ENCODE measurements around the gene NOL7.

Gene NOL7

DNA sequence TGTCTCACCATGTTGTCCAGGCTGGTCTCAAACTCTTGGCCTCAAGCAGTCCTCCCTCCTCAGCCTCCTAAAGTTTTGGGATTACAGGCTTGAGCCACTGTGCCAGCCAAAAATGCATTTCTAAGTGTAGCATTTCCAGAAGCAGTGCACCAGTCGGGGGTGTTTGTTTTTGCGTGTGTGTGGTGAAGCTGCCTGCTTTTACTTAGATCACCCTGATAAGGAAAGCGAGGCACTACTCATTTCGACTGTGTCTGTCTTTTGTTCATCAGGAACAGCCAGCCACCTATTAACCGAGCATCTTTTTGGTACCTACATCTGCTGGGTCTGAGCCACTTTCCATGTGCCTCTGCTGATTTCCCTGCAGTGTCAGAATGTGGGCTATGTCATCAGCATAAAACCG, 22.0 kb upstream of the NOL7 start:
- Histone ChIP-seq H3K4me3 (ENCODE audit: low read depth, low read length) (no peak overlapping the region), H3K27ac (no peak overlapping the region), H2AFZ (no peak overlapping the region), H3K36me3 (ENCODE audit: control insufficient read depth, insufficient read depth, low read length) (no peaks in the 10 kb centered on the region), H3K4me1 (no peaks in the 10 kb centered on the region), H3K79me2 (no peaks in the 10 kb centered on the region), H3K9me3 (ENCODE audit: control insufficient read depth, low read length) (no peaks in the 10 kb centered on the region), H3K4me2 (ENCODE audit: low read length) (no peak overlapping the region), H3K27me3 (ENCODE audit: control insufficient read depth, insufficient read depth, low read length) (no peaks in the 10 kb centered on the region), H3K9ac (no peak overlapping the region)
- no peak for TF ChIP-seq CTCF (IDR thresholded peaks at IDR 0.05)

GRCh38 chr6:13593720-13594119, 21.4 kb upstream of the NOL7 start:
- no peaks in the 10 kb centered on the region for H3K9me3 ChIP-seq (ENCODE audit: control insufficient read depth, low read length)
- H3K36me3 ChIP-seq (ENCODE audit: control insufficient read depth, insufficient read depth, low read length): no peaks in the 10 kb centered on the region
- H3K9ac ChIP-seq: no peak overlapping the region
- H3K4me2 ChIP-seq (ENCODE audit: low read length): no peak overlapping the region
- H3K27me3 ChIP-seq (ENCODE audit: control insufficient read depth, insufficient read depth, low read length): no peaks in the 10 kb centered on the region
- no peak overlapping the region for H3K27ac ChIP-seq
- TF ChIP-seq CTCF (IDR thresholded peaks at IDR 0.05): no peak
- no peak overlapping the region for H3K4me3 ChIP-seq (ENCODE audit: low read depth, low read length)
- H2AFZ ChIP-seq: no peak overlapping the region
- no peaks in the 10 kb centered on the region for H3K79me2 ChIP-seq
- no peaks in the 10 kb centered on the region for H3K4me1 ChIP-seq

- no peaks in the 10 kb centered on the region for H3K36me3 ChIP-seq (ENCODE audit: control insufficient read depth, insufficient read depth, low read length)
- no peaks in the 10 kb centered on the region for H3K4me1 ChIP-seq
- H3K27ac ChIP-seq: no peak overlapping the region
- H3K9ac ChIP-seq: no peak overlapping the region
- no peaks in the 10 kb centered on the region for H3K79me2 ChIP-seq
- no peaks in the 10 kb centered on the region for H3K27me3 ChIP-seq (ENCODE audit: control insufficient read depth, insufficient read depth, low read length)
- no peak for TF ChIP-seq CTCF (IDR thresholded peaks at IDR 0.05)
- H3K4me3 ChIP-seq (ENCODE audit: low read depth, low read length): no peak overlapping the region
- no peaks in the 10 kb centered on the region for H3K9me3 ChIP-seq (ENCODE audit: control insufficient read depth, low read length)
- no peak overlapping the region for H3K4me2 ChIP-seq (ENCODE audit: low read length)
- H2AFZ ChIP-seq: no peak overlapping the region
Measured at GRCh38 chr6:13597073-13597472, 18.1 kb upstream of the NOL7 start.

DNA sequence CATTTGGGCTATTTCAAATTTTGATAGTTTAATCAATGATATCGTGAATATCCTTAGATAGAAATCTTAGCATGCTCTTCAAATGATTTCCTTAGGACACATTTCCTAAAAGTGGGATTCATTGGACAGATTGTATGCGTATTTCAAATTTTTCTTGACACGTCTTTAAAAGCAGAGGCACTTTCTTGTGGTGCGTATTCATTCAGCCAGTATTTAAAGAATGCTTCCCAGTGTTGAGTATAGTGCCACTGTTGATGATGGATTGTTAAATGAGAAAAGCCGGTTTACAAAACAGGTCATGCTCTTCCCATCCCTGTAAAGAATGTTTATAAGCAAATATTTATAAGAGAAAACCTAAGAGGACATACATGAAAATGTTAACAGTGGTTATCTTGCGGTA, 15.1 kb upstream of the NOL7 start:
- H3K79me2 ChIP-seq: no peaks in the 10 kb centered on the region
- TF ChIP-seq CTCF (IDR thresholded peaks at IDR 0.05): no peak
- H3K27me3 ChIP-seq (ENCODE audit: control insufficient read depth, insufficient read depth, low read length): no peaks in the 10 kb centered on the region
- no peaks in the 10 kb centered on the region for H3K36me3 ChIP-seq (ENCODE audit: control insufficient read depth, insufficient read depth, low read length)
- no peak overlapping the region for H3K9ac ChIP-seq
- H3K4me3 ChIP-seq (ENCODE audit: low read depth, low read length): no peak overlapping the region
- no peaks in the 10 kb centered on the region for H3K4me1 ChIP-seq
- H3K4me2 ChIP-seq (ENCODE audit: low read length): no peak overlapping the region
- H2AFZ ChIP-seq: no peak overlapping the region
- H3K9me3 ChIP-seq (ENCODE audit: control insufficient read depth, low read length): no peaks in the 10 kb centered on the region
- no peak overlapping the region for H3K27ac ChIP-seq

DNA sequence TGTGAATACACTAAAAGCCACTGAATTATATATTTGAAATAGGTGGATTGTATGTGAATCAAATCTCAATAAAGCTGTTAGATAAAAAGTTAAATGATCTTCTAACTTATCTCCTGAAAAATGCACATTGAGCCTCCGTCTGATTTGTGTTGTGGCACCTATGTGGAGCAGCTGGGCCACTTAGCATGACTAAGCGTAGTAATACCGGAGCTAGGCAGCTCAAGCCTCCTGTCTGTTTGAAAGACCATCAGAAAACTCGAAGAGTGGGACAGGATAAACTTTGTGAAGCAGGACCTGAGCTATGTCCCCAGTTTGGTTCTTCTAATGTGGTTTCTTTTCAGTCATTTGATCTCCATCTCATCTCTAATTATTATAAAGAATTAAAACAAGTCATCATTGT, 11.0 kb upstream of the NOL7 start:
- no peak for TF ChIP-seq CTCF (IDR thresholded peaks at IDR 0.05)
- Histone ChIP-seq H3K79me2 (no peaks in the 10 kb centered on the region), H3K27me3 (ENCODE audit: control insufficient read depth, insufficient read depth, low read length) (no peaks in the 10 kb centered on the region), H3K27ac (no peak overlapping the region), H3K4me2 (ENCODE audit: low read length) (no peak overlapping the region), H3K9me3 (ENCODE audit: control insufficient read depth, low read length) (no peaks in the 10 kb centered on the region), H2AFZ (no peak overlapping the region), H3K4me3 (ENCODE audit: low read depth, low read length) (no peak overlapping the region), H3K4me1 (no peaks in the 10 kb centered on the region), H3K36me3 (ENCODE audit: control insufficient read depth, insufficient read depth, low read length) (no peaks in the 10 kb centered on the region), H3K9ac (no peak overlapping the region)

Measured in parathyroid adenoma (tissue), 2 donors.